Measurements from ENCODE around the gene PITHD1.
A peak's percentile ranks its signal among the peaks of the same experiment; 100 is the strongest.
"Not testable (repeated sequence)": the region's sequence is repeated elsewhere in the genome, so short reads cannot be mapped to it uniquely, and the experiment has no call there.

Gene PITHD1

DNA sequence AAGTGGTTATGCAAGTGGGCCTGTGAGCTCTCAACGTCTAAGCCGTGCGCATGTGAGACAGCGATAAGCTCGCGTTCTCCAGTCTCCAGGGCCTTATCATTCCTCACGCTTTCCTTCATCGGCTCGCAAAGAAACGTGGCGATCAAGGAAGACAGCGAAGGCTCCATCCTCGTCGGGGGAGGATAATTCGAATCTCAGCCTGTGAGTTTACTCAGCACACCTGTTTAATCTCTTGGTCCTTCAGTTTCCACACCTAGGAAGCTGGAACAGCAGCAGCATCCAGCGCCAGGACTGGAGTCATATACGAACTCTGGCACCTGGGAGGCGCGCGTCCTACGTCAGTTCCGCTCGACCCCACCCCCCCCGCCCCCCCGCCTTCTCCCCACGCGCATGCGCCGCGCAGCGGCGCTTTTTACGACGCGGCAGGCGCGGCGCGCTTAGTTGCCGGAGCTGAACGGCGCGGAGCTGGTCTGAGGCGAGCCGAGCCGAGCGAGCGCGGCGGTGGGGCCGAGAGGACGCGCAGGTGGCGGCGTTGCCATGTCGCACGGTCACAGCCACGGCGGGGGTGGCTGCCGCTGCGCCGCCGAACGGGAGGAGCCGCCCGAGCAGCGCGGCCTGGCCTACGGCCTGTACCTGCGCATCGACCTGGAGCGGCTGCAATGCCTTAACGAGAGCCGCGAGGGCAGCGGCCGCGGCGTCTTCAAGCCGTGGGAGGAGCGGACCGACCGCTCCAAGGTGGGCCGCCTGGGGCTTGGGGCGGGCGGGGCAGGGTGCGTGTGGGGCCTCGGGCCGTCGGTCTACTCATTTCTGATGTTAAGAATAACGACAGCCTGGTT lies at the start of gene PITHD1:
Gene PITHD1 (plus strand): TSS at position 440 of the 836 bp plus-strand sequence. CDS start 98 bp downstream, at position 538.
- peak; percentile 54 to 76 (median 62) for DNase-seq (ENCODE audit: low read depth in 3 of 3)

GRCh38 chr1:23732363-23733224 lies 45.6 kb upstream of the PITHD1 start:
- no peak for DNase-seq (ENCODE audit: low read depth in 3 of 3)

GRCh38 chr1:23733281-23733680 lies 44.9 kb upstream of the PITHD1 start:
- DNase-seq (ENCODE audit: low read depth in 3 of 3) = not testable (repeated sequence)

DNA sequence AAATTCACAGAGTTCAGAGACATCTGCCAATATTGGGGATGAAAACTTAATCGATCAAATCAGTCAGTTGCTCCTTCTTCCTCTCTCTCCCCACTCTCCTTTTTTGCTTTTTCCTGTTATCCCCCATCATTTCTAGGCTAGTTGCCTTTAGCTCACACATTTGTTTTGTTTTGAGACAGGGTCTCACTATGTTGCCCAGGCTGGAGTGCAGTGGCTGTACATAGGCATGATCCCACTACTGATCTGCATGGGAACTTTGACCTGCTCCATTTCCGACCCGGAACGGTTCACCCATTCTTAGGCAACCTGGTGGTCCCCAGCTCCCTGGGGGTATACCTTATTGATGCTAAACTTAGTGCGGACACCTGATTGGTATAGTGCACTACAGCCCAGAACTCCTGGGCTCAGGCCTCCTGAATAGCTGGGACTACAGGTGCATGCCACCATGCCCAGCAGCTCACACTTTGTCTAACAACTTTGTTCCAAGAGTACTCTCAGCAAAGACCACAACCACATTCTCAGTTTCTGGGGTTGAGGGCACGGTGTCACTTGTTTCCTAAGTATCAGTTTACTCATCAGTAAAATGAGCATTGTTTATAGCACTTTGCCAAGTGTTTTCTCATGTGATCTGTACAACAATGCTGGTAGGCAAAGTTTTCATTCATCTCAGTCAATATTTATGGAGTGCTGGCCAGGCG lies 41.6 kb upstream of the PITHD1 start:
- no peak for DNase-seq (ENCODE audit: low read depth in 3 of 3)

- no peak for DNase-seq (ENCODE audit: low read depth in 3 of 3)
Observed at GRCh38 chr1:23741609-23742008, 36.6 kb upstream of the PITHD1 start.

DNA sequence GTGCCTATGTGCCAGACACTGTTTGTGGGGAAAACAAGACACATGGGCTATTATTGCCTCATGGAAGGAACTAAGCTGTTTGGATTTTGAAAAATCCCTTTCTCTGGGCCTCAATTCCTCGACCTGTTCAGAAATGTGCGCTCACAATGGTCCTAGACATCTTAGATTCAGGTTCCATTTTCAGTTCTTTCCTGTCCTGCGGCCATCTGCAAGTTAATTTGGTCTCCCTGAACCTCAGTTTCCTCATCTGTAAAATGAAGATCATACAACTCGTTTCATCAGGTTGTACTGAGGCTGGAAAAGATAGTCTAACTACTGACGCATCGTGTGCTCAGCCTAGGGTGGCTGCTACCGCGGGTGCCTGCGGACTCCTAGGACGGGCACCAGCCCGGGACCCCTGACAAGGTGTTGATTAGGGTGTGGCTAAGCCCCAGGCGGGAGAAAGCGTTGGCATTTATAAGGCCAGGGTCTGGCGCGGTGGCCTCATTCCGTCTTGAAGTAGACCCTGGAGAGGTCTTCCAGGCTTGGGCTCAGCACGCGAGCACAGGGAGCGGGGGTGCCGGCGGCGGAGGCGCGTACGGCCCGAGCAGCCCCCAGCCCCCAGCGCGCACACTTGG lies 35.4 kb upstream of the PITHD1 start:
- peak in 1 of 3 experiments; percentile 14 for DNase-seq (ENCODE audit: low read depth in 3 of 3)

- DNase-seq (ENCODE audit: low read depth in 3 of 3) = peak; percentile 57 to 77 (median 65)
Observed at GRCh38 chr1:23743287-23744152, 34.7 kb upstream of the PITHD1 start, which contains the start of gene ELOA. Gene ELOA (plus strand): TSS chr1:23743471. CDS start chr1:23743504, 33 bp downstream.

DNA sequence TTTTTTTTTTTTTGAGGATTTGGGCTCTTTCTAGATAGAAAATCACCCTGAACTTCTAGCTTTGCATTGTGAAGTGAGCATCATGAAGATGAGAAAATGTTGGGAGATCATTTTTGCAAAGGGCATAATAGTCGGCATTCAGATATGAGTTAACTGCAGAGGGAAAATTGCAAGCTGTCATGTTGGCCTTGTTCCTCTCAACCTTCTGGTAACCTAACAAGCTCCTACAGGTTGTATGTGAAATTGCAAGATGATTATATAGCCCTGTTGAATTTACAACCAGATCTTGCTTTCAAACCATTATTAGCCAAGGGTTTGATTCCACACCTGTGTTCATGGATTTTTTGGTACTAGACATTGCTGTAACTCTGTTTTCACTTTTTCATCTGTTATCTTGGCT lies 32.7 kb upstream of the PITHD1 start:
- DNase-seq (ENCODE audit: low read depth in 3 of 3) = no peak

- no peak for DNase-seq (ENCODE audit: low read depth in 3 of 3)
Observed at GRCh38 chr1:23748016-23748415, 30.2 kb upstream of the PITHD1 start.

DNA sequence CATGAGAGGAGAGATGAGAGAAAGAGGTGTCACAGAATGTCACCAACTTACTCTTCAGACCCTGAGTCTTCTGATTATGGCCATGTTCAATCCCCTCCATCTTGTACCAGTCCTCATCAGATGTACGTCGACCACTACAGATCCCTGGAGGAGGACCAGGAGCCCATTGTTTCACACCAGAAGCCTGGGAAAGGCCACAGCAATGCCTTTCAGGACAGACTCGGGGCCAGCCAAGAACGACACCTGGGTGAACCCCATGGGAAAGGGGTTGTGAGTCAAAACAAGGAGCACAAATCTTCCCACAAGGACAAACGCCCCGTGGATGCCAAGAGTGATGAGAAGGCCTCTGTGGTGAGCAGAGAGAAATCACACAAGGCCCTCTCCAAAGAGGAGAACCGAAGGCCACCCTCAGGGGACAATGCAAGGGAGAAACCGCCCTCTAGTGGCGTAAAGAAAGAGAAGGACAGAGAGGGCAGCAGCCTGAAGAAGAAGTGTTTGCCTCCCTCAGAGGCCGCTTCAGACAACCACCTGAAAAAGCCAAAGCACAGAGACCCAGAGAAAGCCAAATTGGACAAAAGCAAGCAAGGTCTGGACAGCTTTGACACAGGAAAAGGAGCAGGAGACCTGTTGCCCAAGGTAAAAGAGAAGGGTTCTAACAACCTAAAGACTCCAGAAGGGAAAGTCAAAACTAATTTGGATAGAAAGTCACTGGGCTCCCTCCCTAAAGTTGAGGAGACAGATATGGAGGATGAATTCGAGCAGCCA lies 27.0 kb upstream of the PITHD1 start:
- peak in 1 of 3 experiments; percentile 19 for DNase-seq (ENCODE audit: low read depth in 3 of 3)

GRCh38 chr1:23751815-23752200 lies 26.4 kb upstream of the PITHD1 start:
- no peak for DNase-seq (ENCODE audit: low read depth in 3 of 3)

GRCh38 chr1:23752909-23753308 lies 25.3 kb upstream of the PITHD1 start:
- DNase-seq (ENCODE audit: low read depth in 3 of 3) = no peak

- no peak for DNase-seq (ENCODE audit: low read depth in 3 of 3)
Observed at GRCh38 chr1:23756676-23757075, 21.5 kb upstream of the PITHD1 start.

DNA sequence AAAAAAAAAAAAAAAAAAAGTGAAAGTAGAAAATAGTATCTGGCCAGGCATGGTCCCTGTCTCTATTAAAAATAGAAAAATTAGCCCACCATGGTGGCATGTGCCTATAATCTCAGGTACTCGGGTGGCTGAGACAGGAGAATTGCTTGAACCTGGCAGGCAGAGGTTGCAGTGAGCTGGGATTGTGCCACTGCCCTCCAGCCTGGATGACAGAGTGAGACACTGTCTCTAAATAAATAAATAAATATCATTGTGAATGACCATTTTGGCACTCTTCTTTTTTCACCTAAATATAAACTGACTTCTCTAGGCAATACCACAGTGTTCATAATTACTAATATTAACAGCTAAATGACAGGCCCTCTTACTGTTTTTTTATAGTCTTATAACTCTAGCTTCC lies 20.4 kb upstream of the PITHD1 start:
- DNase-seq (ENCODE audit: low read depth in 3 of 3) = no peak

- no peak for DNase-seq (ENCODE audit: low read depth in 3 of 3)
Observed at GRCh38 chr1:23759277-23759676, 18.9 kb upstream of the PITHD1 start.

GRCh38 chr1:23763041-23763577 lies 15.1 kb upstream of the PITHD1 start:
- DNase-seq (ENCODE audit: low read depth in 3 of 3) = no peak

DNA sequence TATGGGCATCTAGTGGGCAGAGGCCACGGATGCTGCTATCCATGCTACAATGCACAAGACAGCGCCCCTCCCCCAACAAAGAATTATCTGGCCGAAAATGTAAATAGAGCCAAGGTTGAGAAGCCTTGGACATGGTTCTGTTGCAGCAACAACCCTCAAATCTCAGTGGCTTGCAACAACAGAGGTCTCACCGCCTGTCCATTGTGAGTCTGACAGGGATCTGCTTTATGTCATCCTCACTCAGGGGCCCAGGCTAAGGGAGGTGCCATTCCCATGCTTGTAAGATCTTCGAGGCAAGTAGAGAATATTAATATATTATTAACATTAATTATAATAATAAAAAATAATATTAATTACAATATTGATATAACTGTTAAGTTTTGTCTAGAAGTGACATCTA lies 9.5 kb upstream of the PITHD1 start:
- no peak for DNase-seq (ENCODE audit: low read depth in 3 of 3)

DNA sequence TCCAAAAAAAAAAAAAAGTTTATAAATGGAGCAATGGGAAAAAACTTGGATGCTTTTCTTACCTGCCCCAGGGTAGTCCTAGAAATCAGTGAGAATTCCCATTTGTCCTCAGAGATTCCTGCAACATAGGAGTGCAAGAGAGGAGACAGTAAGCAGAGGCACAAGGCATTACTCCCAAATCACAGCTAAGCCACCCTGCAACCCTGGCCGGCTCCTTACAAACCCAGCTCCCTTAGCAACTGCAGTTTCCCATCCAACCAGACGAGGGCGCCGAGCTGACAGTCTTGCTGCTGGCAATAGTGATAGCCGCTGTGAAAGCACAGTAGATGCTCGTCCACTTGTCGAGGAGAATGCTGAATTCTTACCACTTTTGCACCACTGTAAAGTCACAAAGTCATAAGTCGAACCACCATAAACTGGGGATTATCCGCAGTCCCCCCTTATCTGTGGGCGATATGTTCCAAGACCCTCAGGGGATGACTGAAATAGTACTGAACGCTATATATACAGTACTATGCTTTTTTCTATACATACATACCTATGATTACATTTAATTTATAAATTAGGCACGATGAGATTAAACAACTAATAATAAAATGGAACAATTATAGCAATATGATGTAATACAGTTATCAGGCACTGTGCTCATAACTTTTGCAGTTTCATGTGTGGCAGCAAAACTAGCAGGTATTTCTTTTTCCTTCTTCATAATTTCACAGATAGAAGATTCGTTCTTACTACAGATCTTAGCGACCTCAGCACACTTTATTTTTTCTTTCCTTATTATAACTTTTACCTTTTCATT lies 6.0 kb upstream of the PITHD1 start:
- peak; percentile 75 to 88 (median 79) for DNase-seq (ENCODE audit: low read depth in 3 of 3)

DNA sequence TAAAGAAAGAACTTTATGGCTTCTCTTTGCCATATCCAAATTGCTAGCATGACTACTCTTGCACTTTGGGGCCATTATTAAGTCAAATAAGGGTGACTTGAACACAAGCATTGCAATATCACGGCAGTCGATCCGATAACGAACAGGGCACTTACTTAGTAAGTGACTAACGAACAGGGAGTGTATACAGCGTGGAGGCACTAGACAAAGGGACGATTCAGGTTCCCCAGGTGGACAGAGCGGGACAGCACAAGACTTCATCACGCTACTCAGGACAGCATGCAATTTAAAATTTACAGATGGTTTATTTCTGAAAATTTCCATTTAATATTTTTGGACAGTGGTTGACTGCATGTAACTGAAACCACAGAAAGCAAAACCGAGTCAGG lies 5.4 kb upstream of the PITHD1 start:
- no peak for DNase-seq (ENCODE audit: low read depth in 3 of 3)

Data from stimulated activated CD4-positive, alpha-beta T cell treated with anti-CD3 and anti-CD28 coated beads, TNF-alpha, amount 100 ng/mL, for 24 hours (primary cell).